HCT116 (cell line): ENCODE measurements around the gene RGP1. TPM values are rescaled to one million over a fixed set of nuclear protein-coding genes. Genes with fewer than 3 reads are reported as not detected.

Source experiments
- ATAC-seq: fragments of 200-7000 bp; cut with Tn5 transposase; 2 replicates; pipeline ENCODE4 v1.9.1; 2020; ENCODE audit warnings: mild to moderate bottlenecking, moderate library complexity
- BruUV-seq: library from RNA; stranded (reverse); fragments of 400-500 nt; replicated peaks from 2 replicates; lab custom pipeline; 2021; lab: Mats Ljungman, UMichigan
- CTCF ChIA-PET: fragments of 300-600 bp; sonication (Branson Sonifier 250); formaldehyde crosslinking; loops from one replicate; lab custom pipeline; 2021; ENCODE audit warnings: antibody characterized with exemption; lab: Charles Lee
- POLR2A ChIA-PET: fragments of 300-600, 350-600 bp; sonication (Branson Sonifier 250); formaldehyde crosslinking; loops from one replicate; lab custom pipeline; 2021; ENCODE audit warnings: antibody characterized with exemption; lab: Charles Lee
- RAD21 ChIA-PET, 2 experiments: fragments of 300-600 bp; sonication (Branson Sonifier 250); formaldehyde crosslinking; loops; one replicate each; lab custom pipeline; 2023; ENCODE audit warnings: low total read pairs in 2 of 2; ENCODE audit not compliant: uncharacterized antibody in 2 of 2, unreplicated experiment in 2 of 2, low non-redundant PET in 1 of 2; lab: Charles Lee
- DNase-seq: peaks from one replicate; pipeline ENCODE4 v3.0.0-alpha.2; 2010; ENCODE audit warnings: low read depth, low spot score
- H2AFZ ChIP-seq: fragments of 200-600 bp; shearing (Covaris generic), sonication (generic); 2 replicates; pipeline ENCODE4 v1.6.1; 2017; ENCODE audit warnings: low read depth, mixed run types, mixed read lengths, antibody characterized with exemption, low read length; ENCODE audit not compliant: poor library complexity, severe bottlenecking
- H3K27ac ChIP-seq: 2 replicates; pipeline ENCODE4 v1.5.1; 2012; ENCODE audit warnings: low read depth, low read length
- H3K27me3 ChIP-seq: fragments of 200-600 bp; sonication (generic); 2 replicates; pipeline ENCODE4 v1.6.1; 2016; ENCODE audit warnings: mixed run types, low read length, mixed read lengths; ENCODE audit not compliant: insufficient read depth
- H3K36me3 ChIP-seq, 2 experiments: fragments of 200-500 bp in 1 of 2; fragments of 200-600 bp in 1 of 2; sonication (Bioruptor generic) in 1 of 2; sonication (generic) in 1 of 2; 2 replicates each; pipeline versions ENCODE4 v1.5.1 to v1.6.1; 2014 to 2016; ENCODE audit warnings: low read length in 2 of 2, inconsistent platforms in 1 of 2, mixed read lengths in 1 of 2, mixed run types in 1 of 2; ENCODE audit not compliant: insufficient read depth in 2 of 2, control insufficient read depth in 1 of 2
- H3K4me1 ChIP-seq, 2 experiments: fragments of 200-600 bp in 1 of 2; sonication (generic) in 1 of 2; 2 replicates each; pipeline versions ENCODE4 v1.5.1 to v1.6.1; 2012 to 2017; ENCODE audit warnings: low read length in 2 of 2, inconsistent platforms in 1 of 2, mild to moderate bottlenecking in 1 of 2, mixed read lengths in 1 of 2, mixed run types in 1 of 2, moderate library complexity in 1 of 2; ENCODE audit not compliant: insufficient read depth in 2 of 2, control insufficient read depth in 1 of 2
- H3K4me2 ChIP-seq: fragments of 200-600 bp; sonication (generic); 2 replicates; pipeline ENCODE4 v1.6.1; 2017; ENCODE audit warnings: mixed run types, low read length, mixed read lengths
- H3K4me3 ChIP-seq, 2 experiments: fragments of 200-600 bp in 1 of 2; sonication (generic) in 1 of 2; replicated peaks in 1 of 2; 2 replicates each; pipeline ENCODE4 v1.5.1; 2011 to 2016; ENCODE audit warnings: low read length in 2 of 2, control low read depth in 1 of 2, low read depth in 1 of 2, mild to moderate bottlenecking in 1 of 2, mixed read lengths in 1 of 2, mixed run types in 1 of 2
- H3K79me2 ChIP-seq: fragments of 200-600 bp; sonication (generic); 2 replicates; pipeline ENCODE4 v1.6.1; 2017; ENCODE audit warnings: mild to moderate bottlenecking, mixed run types, low read length, moderate library complexity, mixed read lengths; ENCODE audit not compliant: insufficient read depth
- H3K9ac ChIP-seq: fragments of 200-600 bp; sonication (generic); 2 replicates; pipeline ENCODE4 v1.6.1; 2016; ENCODE audit warnings: low read length, mixed read lengths
- H3K9me2 ChIP-seq: fragments of 200-600 bp; sonication (generic), shearing (Covaris generic); 2 replicates; pipeline ENCODE4 v1.6.1; 2017; ENCODE audit warnings: mixed run types, mild to moderate bottlenecking, moderate library complexity; ENCODE audit not compliant: insufficient read depth
- H3K9me3 ChIP-seq, 2 experiments: fragments of 200-500 bp in 1 of 2; fragments of 200-600 bp in 1 of 2; sonication (Bioruptor generic) in 1 of 2; sonication (generic) in 1 of 2; 2 replicates each; pipeline ENCODE4 v1.6.1; 2014 to 2017; ENCODE audit warnings: low read length in 2 of 2, mixed read lengths in 2 of 2, inconsistent platforms in 1 of 2, low read depth in 1 of 2, mild to moderate bottlenecking in 1 of 2, mixed run types in 1 of 2, moderate library complexity in 1 of 2; ENCODE audit not compliant: control insufficient read depth in 1 of 2, insufficient read depth in 1 of 2
- H4K20me1 ChIP-seq: fragments of 200-600 bp; sonication (generic), shearing (Covaris generic); 2 replicates; pipeline ENCODE4 v1.6.1; 2017; ENCODE audit warnings: mixed run types, mild to moderate bottlenecking, moderate library complexity; ENCODE audit not compliant: insufficient read depth
- EGR1 ChIP-seq: IDR thresholded peaks from 2 replicates; pipeline ENCODE4 v1.6.1; 2012; ENCODE audit warnings: low read depth
- ELF1 ChIP-seq: IDR thresholded peaks from 2 replicates; pipeline ENCODE4 v1.6.1; 2012; ENCODE audit warnings: low read depth, borderline replicate concordance
- EZH2 ChIP-seq: fragments of 200-600 bp; sonication (generic); IDR thresholded peaks from 2 replicates; pipeline ENCODE4 v1.6.1; 2017; ENCODE audit warnings: antibody characterized with exemption, mixed run types
- EZH2phosphoT487 ChIP-seq: fragments of 200-600 bp; IDR thresholded peaks from 2 replicates; pipeline ENCODE4 v1.6.1; 2018; ENCODE audit warnings: antibody characterized with exemption, borderline replicate concordance
- JUND ChIP-seq: IDR thresholded peaks from 2 replicates; pipeline ENCODE4 v1.6.1; 2012
- POLR2A ChIP-seq: IDR thresholded peaks from 2 replicates; pipeline ENCODE4 v1.7.0; 2011; ENCODE audit warnings: borderline replicate concordance; ENCODE audit not compliant: insufficient read depth, insufficient read length; ENCODE audit errors: extremely low read depth
- POLR2AphosphoS5 ChIP-seq: IDR thresholded peaks from 2 replicates; pipeline ENCODE4 v1.6.1; 2011; ENCODE audit warnings: mild to moderate bottlenecking, low read depth, low read length, moderate library complexity
- RAD21 ChIP-seq: IDR thresholded peaks from 2 replicates; pipeline ENCODE4 v1.6.1; 2012; ENCODE audit warnings: low read depth, mild to moderate bottlenecking
- SIN3A ChIP-seq: IDR thresholded peaks from 2 replicates; pipeline ENCODE4 v1.6.1; 2012; ENCODE audit warnings: low read depth
- SP1 ChIP-seq: IDR thresholded peaks from 2 replicates; pipeline ENCODE4 v1.6.1; 2012; ENCODE audit warnings: low read depth
- SRF ChIP-seq: IDR thresholded peaks from 2 replicates; pipeline ENCODE4 v1.6.1; 2012; ENCODE audit warnings: low read depth
- YY1 ChIP-seq: IDR thresholded peaks from 2 replicates; pipeline ENCODE4 v1.6.1; 2011; ENCODE audit warnings: low read length, low read depth, moderate library complexity, mild to moderate bottlenecking; ENCODE audit not compliant: insufficient replicate concordance; ENCODE audit errors: extremely low read depth
- ZFX ChIP-seq: fragments of 450-650 bp; IDR thresholded peaks from 2 replicates; pipeline ENCODE4 v1.6.1; 2017
- ZNF274 ChIP-seq: fragments of 200-500 bp; sonication (Bioruptor generic); IDR thresholded peaks from 2 replicates; pipeline ENCODE4 v1.6.1; 2014; ENCODE audit warnings: mild to moderate bottlenecking, low read depth, low read length, inconsistent platforms
- intact Hi-C: fragments of 100-400 bp; cut with micrococcal nuclease; formaldehyde crosslinking; loops from 2 replicates; pipeline ENCODE4 v1.10.0; 2022
- total RNA-seq: library from RNA; stranded (reverse); gene quantifications from one replicate; pipeline ENCODE4 v1.2.1, GENCODE V29; 2021; ENCODE audit not compliant: unreplicated experiment
- TF ChIP-seq, protein P1 (sequence below): IDR thresholded peaks from 2 replicates; pipeline ENCODE4 v1.6.1; 2011; ENCODE audit warnings: mild to moderate bottlenecking, low read length, moderate library complexity; ENCODE audit not compliant: insufficient replicate concordance; ENCODE audit errors: extremely low read depth

RGP1 gene
- total RNA-seq, 1 experiment from 2014 or later: 32.6 TPM

- ChIA-PET POLR2A (no interaction called here), RAD21 (no interaction called here), CTCF (interaction anchor here (1.5 to 2.0 kb wide), 2 partner anchors 30 to 69 kb away, joined by 3 to 5 read pairs; no protein-coding TSS in a partner anchor)
- Histone ChIP-seq H3K4me2 (no peak overlapping the region), H3K9ac (no peak overlapping the region), H3K9me2 (no peaks in the 10 kb centered on the region), H3K4me3 (no peak overlapping the region), H3K36me3 (peaks cover 24 to 32% of the 10 kb centered on the region in 2 experiments; a peak in 3 of 4 replicates), H3K27me3 (no peaks in the 10 kb centered on the region), H3K4me1 (peaks cover 12 to 22% of the 10 kb centered on the region in 2 experiments; a peak in 3 of 4 replicates), H2AFZ (no peak overlapping the region), H4K20me1 (no peaks in the 10 kb centered on the region)
- ATAC-seq: 0 out of 2 replicates have a peak, but pooled peaks have one; percentile 13
- intact Hi-C loops: loop anchor here (5.0 kb wide), 1 partner anchor 35 kb away; no protein-coding TSS in a partner anchor
- DNase-seq: no peak
- BruUV-seq: no TSS peak
- TF ChIP-seq RAD21: no peak
- TF ChIP-seq SP1: no peak
- TF ChIP-seq, protein P1, sequence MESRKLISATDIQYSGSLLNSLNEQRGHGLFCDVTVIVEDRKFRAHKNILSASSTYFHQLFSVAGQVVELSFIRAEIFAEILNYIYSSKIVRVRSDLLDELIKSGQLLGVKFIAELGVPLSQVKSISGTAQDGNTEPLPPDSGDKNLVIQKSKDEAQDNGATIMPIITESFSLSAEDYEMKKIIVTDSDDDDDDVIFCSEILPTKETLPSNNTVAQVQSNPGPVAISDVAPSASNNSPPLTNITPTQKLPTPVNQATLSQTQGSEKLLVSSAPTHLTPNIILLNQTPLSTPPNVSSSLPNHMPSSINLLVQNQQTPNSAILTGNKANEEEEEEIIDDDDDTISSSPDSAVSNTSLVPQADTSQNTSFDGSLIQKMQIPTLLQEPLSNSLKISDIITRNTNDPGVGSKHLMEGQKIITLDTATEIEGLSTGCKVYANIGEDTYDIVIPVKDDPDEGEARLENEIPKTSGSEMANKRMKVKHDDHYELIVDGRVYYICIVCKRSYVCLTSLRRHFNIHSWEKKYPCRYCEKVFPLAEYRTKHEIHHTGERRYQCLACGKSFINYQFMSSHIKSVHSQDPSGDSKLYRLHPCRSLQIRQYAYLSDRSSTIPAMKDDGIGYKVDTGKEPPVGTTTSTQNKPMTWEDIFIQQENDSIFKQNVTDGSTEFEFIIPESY: no peak
- TF ChIP-seq SRF: no peak
- TF ChIP-seq, all 23 proteins: peak for 0
- no peak overlapping the region for H3K27ac ChIP-seq
- H3K9me3 ChIP-seq: no peaks in the 10 kb centered on the region
- peaks cover 58% of the 10 kb centered on the region for H3K79me2 ChIP-seq
Measured at GRCh38 chr9:35726931-35727330, 22.2 kb upstream of the RGP1 start.

DNA sequence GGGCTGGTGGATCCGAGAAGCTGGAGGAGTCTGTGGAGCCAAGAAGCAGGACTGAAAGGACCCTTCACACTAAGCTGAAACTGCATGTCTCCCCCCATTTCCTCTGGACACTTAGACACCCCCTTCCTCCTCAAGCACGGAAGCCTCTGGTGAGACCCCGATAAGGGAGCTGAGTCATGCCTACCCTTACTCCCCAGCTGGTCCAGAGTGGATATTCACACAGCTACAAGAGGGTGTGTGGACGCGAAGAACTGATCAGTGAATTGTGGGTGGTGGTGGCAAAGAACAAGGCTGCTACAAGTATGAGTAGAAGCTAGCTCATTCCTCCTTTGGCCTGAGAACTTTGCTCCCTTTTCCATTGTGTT lies 21.4 kb upstream of the RGP1 start:
- H2AFZ ChIP-seq: no peak overlapping the region
- H4K20me1 ChIP-seq: no peaks in the 10 kb centered on the region
- no peak overlapping the region for H3K4me3 ChIP-seq
- H3K9me3 ChIP-seq: no peaks in the 10 kb centered on the region
- H3K27me3 ChIP-seq: no peaks in the 10 kb centered on the region
- no peak overlapping the region for H3K27ac ChIP-seq
- no peak overlapping the region for H3K4me2 ChIP-seq
- H3K36me3 ChIP-seq: peaks cover 20 to 24% of the 10 kb centered on the region in 2 experiments; a peak in 3 of 4 replicates
- POLR2A ChIA-PET: interaction anchor here (0.8 kb wide), 1 partner anchor 15 kb away, joined by 3 read pairs; no protein-coding TSS in a partner anchor
- H3K9me2 ChIP-seq: no peaks in the 10 kb centered on the region
- CTCF ChIA-PET: interaction anchor here (1.3 to 1.5 kb wide), 2 partner anchors 31 to 70 kb away, joined by 3 read pairs; no protein-coding TSS in a partner anchor
- no peak overlapping the region for H3K9ac ChIP-seq
- intact Hi-C loops: loop anchor here (5.0 kb wide), 1 partner anchor 35 kb away; no protein-coding TSS in a partner anchor
- BruUV-seq: no TSS peak
- no peak for ATAC-seq
- RAD21 ChIA-PET: no interaction called here
- peaks cover 12 to 22% of the 10 kb centered on the region in 2 experiments; a peak in 3 of 4 replicates for H3K4me1 ChIP-seq
- peaks cover 58% of the 10 kb centered on the region for H3K79me2 ChIP-seq
- DNase-seq: no peak
- TF ChIP-seq ZFX (no peak), POLR2A (no peak), JUND (no peak), ELF1 (no peak), EZH2phosphoT487 (no peak), SRF (no peak), YY1 (no peak), ZNF274 (no peak), RAD21 (no peak), EZH2 (no peak), SP1 (no peak), EGR1 (no peak), POLR2AphosphoS5 (no peak), SIN3A (no peak)
- TF ChIP-seq, protein P1: no peak
